ENCODE data around the gene PACS1.
A peak's percentile ranks its signal among the peaks of the same experiment; 100 is the strongest.
"Not testable (repeated sequence)": the region's sequence is repeated elsewhere in the genome, so short reads cannot be mapped to it uniquely, and the experiment has no call there.

Gene PACS1

DNA sequence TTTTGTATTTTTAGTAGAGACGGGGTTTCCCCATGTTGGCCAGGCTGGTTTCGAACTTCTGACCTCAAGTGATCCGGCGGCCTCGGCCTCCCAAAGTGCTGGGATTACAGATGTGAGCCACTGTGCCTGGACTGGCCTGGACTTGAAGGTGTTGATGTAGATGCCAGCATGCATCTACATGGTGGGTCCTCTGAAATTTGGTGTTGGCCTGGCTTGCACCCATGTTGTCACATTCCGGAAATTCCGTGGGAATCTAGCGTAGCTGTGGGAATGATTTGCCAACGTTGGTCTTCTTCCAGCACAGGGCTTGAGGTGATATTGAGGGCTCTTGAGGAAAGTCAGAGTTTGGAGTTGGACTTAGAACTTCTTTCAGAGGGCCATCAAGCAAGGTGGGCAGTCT, 6.5 kb downstream of the PACS1 start:
- DNase-seq, result no peak

DNA sequence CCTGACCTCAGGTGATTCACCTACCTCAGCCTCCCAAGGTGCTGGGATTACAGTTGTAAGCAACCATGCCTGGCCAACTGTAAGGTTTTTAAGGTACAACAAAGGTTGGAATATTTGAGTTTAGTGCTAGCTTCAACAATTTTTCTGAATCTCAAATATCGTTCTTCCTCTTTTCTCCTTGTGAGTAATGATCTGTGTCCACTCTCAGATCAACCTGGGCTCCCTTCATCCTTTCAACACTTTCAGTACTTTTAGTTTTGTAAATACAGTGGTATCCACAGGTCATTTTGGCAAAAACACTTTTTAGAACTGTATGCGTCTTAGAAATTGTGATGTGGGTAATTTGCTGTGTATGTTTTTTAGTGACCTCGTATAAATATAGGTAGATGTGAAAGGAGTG, 7.9 kb downstream of the PACS1 start:
- no peak for DNase-seq

DNA sequence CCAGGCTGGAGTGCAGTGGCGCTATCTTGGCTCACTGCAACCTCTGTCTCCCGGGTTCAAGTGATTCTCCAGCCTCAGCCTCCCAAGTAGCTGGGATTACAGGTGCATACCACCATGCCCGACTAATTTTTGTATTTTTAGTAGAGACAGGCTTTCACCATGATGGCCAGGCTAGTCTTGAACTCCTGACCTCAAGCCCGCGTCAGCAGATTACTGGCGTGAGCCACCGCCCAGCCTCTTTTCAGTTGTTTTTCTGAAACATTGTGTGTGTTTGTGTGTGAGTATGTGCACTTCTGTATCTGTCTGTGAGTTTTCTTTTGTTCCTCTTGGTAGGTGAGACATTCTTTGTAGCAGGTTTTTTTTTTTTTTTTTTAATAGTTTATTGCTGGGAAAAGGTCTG, 8.9 kb downstream of the PACS1 start:
- DNase-seq, result not testable (repeated sequence)

DNA sequence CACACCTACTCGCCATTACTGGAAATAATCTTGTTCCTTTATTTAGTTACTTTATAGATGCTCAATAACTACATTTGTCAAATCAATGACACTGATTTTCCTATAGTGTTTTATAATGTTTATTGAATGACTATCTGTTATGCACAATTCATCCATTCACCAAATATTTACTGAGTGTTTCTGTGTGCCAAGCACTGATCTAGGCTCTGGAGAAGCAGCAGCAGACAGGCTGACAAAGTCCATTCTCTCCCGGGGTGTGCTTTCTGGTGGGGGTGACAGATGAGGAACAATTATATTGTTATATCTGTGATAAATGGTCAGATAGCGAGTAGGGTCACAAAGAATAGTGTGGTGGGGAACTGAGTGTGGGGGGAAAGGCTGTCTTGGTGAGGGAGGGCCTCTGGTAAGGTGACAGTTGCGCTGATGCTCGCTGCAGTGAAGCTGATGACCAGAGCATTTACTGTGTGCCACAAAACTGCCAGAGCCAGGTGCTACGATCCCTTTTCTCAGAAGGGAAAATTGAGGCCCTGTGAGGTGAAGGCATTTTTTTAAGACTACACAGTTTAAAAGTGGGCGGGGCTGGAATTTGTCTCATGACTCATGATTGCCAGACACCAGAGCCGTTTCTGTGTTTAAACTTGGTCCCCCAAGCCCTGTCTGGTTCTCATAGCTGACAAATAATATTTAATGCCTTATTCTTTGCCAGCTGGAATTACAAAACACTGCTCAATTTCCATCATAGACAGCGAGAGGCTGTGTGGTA, 10.2 kb downstream of the PACS1 start:
- DNase-seq, result peak; percentile 60

DNA sequence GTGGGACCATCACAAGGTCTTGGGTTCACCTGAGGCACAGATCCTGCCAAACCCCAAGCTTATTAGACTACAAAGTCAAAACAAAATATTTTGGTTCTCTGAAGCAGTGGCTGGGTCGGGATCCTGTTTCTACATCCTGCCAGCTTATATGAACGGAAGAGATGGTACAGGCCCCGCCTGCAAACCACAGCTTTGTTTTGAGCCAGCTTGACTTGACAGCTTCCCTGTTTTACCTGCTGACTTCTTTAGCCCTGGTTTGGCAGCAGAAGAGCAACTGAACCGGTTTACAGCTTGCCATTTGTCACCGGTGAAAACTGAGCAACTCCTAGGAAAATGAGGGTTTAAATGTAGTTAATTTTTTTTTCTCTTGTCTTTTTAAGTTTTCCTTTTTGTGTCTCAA, 11.4 kb downstream of the PACS1 start:
- peak; percentile 77 for DNase-seq

DNA sequence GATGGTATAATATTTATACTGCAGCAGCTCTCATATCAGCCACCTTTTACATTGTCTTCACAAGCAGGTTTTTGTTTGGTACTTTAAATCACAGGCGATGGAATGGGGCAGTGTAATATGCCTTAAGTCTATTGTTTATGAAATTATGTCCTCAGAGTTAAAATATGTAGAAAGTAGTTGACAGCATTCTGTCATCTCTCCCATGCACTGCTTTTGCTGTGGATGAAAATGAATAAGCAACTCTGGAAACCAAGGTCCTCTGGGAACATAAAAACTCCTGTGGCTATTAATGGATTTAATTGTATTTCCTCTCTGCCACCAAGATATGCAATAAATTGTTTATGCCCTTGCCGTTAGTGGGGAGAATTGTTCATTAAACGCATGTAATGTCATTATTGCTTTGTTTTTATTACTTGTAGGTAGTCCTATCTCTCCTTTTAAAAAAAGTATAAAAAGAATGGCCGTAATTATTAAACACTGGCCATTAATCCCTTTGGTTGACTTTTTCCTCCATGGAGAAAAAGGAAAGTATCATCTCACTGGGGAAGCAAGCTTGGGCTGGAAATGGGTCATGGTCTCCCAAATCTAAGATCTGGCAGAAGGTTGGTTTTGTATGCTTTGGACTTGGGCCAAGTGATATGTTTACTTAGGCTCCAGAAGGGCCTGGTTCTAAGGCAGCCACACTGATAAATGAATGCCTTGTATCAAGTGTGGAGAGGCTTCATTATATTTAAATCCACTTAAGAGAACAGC, 13.1 kb downstream of the PACS1 start:
- no peak for DNase-seq

DNA sequence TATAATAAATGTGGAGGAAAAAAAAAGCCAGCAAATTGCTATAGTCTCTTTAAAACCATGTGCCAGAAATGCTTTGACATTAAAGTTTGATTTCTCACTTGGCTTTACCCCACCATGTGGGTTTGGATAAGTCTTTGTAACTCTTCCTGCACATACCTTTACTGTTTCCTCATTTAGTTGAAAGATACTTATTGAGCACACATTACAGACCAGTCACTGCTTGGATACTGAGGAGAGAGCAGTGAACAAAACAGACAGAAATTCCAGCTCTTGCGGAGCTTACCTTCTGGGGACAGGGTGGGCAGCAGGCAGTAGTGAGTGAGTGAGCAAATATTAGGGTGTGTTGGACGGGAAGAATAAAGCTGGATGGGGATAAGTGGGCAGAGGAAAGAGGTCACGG, 13.7 kb downstream of the PACS1 start:
- DNase-seq, result no peak

DNA sequence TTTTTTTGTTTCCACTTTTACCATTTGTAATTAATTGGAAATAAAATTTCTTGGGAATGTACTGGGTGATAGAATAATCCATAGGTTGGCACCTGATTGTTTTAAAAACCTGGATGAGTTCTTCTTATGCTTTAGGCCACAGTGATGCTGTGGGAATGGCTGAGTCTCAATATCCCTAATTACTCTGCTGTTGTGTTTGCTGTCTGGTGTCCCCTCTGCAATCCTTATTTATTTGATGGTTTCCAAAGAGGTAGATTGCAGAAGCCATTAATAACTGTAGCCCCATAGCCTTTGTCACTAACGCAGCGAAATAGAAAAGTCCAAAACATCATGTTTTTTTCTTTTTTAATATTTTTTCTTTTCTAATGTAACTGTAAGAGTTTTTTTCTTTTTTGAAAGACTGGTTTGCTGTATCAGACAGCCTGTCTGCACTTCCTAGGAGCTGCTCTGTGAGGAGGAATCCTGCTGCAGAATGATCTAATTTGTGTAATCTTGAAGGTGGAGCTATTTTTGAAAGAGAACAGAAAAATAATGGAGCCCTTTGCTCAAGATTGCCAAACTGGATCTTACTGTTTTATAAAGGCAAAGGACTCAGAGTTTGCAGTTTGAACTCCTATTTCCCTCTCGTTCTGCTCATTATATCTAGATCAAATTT, 14.9 kb downstream of the PACS1 start:
- DNase-seq, result no peak

DNA sequence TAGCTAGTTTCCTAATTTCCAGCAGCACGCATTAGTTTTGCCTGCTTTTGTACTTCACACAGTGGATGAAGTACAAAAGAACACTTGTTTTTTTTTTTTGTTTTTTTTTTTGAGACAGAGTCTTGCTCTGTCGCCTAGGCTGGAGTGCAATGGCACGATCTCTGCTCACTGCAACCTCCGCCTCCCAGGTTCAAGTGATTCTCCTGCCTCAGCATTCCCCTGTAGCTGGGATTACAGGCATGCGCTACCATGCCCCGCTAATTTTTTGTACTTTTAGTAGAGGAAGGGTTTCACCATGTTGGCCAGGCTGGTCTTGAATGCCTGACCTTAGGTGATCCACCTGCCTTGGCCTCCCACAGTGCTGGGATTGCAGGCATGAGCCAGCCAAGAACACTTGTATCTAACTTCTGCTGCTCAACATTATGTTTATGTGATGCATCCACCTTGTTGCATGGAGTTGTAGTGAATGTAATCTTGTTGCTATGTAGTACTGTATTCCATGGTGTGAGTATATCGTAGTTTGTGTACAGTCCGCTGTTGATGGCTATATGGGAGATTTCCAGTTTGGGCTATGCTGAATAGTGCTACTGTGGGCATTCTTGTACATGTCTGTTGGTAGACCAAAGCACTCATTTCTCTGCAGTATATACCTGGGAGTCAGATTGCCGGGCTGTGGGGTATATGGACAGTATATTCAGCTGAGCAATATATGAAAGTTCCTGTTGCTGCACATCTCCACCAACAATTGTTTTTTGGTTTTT, 17.3 kb downstream of the PACS1 start:
- DNase-seq, result no peak

DNA sequence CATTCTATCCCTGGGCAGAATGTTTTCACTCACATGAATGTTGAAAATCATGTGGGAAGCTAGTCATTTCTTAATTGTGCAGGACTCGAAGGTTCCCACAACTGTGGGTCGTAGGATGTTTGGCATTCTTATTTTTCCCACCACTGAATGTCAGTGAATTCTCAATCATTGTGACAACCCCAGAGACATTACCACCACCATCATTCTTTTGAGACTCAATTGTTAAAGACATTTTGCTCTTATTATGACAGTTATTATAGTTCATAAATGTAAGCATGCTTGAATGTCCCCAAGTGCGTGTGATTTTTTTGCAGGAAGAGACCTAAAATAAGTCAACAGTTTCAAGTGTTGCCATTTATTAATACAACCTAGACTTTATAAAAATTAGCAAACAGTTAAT, 19.0 kb downstream of the PACS1 start:
- DNase-seq, result no peak

DNA sequence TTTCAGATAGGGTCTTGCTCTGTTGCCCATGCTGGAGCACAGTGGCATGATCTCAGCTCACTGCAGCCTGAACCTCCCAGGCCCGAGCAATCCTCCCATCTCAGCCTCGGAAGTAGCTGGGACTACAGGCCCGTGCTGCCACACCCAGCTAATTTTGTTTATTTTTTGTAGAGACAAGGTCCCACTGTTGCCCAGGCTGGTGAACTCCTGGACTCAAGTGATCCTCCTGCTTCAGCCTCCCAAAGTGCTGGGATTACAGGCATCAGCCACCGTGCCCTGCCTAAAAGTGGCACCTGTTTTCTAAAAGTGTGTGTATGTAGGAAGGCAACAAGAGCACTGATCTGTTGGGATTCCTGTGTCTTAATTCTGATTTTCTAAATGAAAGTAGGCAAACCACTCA, 20.2 kb downstream of the PACS1 start:
- DNase-seq, result no peak

DNA sequence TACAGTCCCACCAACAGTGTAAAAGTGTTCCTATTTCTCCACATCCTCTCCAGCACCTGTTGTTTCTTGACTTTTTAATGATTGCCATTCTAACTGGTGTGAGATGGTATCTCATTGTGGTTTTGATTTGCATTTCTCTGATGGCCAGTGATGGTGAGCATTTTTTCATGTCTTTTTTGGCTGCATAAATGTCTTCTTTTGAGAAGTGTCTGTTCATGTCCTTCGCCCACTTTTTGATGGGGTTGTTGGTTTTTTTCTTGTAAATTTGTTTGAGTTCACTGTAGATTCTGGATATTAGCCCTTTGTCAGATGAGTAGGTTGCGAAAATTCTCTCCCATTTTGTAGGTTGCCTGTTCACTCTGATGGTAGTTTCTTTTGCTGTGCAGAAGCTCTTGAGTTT, 22.1 kb downstream of the PACS1 start:
- DNase-seq, result not testable (repeated sequence)

DNA sequence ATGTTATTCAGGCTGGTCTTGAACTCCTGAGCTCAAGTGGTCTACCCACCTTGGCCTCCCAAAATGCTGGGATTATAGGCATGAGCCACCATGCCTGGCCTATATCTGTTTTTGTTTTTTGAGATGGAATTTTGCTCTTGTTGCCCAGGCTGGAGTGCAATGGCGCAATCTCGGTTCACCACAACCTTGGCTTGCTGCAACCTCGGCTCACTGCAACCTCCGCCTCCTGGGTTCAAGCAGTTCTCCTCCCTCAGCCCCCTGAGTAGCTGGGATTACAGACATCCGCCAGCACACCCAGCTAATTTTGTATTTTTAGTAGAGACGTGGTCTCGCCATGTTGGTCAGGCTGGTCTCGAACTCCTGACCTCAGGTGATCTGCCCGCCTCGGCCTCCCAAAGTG, 29.7 kb downstream of the PACS1 start:
- DNase-seq, result not testable (repeated sequence)

DNA sequence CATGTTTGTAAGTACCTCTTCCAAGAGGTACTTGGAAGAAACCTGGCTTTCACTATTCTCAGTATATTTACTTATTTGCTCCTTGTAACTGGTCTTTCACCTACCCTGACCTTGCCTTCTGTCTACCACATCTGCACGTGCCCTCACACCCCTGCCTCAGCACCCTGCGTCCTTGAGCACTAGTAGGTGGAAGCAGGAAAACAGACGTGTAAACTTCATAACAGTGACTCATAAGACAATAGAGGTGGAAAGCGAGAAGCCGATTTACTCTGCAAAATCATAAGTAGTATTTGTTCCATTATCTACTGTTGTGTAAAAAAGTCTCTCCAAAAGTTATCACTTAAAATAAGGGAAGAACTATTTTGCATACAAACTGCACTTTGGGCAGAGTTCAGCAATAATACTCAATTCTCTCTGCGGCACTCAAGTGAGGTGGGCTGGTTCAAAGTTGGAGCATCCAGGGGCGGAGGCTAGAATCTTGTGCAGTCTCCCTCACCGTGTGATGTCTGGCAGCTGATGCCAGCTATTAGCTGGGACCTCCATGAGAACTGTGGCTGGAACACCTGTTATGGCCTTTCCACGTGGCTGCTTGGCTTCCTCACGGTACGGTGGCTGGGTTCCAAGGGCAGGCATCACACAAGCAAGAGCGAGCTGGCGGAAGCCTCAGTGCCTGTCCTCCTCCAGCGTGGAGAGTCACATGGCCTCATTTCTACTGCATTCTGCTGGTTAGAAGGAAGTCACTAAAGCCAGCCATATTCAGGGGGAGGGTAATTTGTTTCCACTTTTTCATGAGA, 30.4 kb downstream of the PACS1 start:
- DNase-seq, result peak; percentile 73

DNA sequence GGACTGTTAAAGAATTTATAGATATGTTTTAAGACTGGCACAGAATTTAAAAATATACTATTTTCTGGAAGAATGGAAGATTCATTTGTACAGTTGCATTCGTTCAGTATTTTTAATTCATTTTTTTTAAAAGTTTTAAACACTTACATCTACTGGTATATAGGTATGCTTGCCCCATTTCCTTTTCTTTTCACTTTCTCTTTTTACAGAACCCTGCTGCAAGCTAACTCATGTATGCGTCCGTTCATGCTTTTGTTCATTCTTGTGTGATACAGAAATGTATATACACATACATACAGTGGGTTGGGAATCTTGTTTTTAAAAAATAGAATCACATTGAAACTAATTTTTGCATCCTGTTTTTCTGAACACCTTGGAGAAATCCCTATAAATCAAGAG, 31.0 kb downstream of the PACS1 start:
- no peak for DNase-seq

DNA sequence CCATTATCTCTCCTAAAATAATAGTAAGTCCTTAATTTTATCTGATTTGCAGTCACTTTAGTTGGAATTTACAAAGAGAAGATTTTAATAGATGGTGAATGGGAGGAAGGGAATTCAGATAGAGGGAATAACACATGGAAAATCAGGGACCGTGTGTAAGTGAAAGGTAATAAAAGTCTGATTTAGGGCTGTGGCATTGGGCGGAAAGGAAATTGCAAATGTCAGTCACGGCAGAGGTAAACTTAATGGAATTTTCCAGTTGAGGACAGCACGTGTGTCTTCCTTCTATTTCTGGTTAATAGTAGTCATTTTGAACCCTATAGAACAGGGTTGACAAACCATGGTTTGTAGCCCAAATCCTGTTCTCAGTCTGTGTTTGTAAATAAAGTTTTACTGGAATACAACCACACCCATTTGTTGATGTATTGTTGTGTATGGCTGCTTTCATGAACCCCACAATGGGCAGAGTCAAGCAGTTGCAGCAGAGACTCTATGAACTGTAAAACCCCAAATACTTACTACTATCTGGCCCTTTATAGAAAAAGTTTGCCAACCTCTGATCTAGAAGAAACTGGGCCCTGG, 34.1 kb downstream of the PACS1 start:
- no peak for DNase-seq

DNA sequence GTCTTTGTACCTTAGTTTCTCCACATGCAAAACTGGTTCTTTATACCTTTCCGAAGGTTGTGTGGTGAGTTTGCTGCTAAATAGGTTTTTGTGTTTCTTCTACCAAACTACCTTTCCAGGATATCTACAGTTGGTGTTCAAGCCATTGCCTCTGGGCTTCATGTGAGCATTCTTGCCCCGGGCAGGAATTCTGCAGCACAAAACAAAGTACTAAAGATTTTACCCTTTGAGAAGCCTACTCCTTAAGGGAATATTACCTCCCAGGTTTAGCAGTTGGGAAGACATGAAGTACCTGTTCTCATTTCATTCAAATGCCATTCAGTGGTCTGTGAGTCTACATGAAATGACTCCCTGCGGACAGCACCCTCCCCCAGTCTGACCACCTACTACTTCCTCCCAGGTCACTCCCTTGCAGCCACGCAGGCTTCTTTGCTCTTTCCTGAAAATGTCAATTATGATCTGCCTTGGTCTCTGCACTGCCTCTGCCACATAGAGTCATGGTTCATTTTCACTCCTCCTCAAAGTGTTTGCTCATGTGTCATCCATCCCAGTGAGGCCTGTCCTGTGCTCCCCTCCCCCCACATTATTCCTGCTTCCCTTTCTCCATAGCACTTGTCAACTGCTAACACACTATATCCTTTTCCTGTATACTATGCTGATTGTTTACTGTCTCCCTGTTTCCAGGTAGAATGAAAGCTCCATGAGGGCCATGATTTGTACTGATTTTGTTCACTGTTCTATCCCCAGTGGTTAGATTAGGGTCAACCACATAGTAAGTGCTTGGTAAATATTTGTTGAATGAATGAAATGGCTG, 36.9 kb downstream of the PACS1 start:
- peak; percentile 38 for DNase-seq

DNA sequence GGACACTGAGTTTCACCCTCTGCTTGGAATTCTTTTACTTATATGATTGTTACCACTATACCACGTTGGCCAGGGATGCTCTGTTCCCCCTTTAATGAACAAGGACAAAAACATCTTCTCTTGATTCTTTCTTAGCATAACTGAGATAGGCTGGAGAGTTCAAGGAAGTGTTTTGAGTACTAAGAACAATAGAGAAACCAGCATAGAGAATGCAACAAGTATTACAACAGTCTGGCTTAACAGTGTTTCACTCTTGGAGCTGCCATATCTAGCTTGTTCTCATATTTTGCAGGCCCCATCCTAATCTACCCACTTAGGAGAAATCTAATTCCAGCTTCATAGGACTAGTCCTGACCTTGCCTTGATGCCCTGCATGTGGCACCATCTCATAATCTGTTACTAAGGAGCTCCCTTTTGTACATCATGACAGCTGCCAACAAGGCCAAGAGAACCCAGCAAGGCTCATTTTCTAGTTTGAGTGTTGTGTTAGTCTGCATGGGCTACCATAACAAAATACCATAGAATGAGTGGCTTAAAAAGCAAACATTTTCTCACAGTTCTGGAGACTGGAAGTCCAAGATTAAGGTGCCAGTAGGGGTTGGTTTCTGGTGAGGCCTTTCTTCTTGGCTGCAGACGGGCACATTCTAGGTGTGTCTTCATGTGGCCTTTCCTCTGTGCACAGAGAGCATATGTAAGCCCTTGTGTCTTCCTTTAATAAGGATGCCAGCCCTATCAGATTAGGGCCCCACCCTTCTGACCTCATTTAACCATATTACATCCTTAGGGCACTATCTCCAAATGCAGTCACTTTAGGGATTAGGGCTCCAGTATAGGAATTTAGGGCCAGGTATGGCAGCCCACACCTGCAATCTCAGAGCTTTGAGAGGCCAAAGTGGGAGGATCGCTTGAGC, 37.8 kb downstream of the PACS1 start:
- no peak for DNase-seq

DNA sequence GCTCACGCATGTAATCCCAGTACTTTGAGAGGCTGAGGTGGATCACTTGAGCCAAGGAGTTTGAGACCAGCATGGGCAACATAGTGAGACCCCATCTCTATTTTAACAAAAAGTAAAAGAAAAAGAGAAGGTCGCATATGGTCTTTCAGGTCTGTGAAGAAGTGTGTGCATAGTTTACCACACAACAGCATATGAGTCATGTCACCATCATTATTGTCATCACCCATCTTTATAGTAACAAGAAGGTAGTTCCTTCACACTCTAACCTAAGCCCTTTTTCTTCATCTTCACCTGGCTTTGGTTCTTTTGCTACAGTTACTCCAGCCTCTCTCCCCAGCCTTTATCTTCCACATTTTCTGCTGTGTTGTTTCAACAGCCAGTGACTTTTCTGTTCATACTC, 39.2 kb downstream of the PACS1 start:
- no peak for DNase-seq

DNA sequence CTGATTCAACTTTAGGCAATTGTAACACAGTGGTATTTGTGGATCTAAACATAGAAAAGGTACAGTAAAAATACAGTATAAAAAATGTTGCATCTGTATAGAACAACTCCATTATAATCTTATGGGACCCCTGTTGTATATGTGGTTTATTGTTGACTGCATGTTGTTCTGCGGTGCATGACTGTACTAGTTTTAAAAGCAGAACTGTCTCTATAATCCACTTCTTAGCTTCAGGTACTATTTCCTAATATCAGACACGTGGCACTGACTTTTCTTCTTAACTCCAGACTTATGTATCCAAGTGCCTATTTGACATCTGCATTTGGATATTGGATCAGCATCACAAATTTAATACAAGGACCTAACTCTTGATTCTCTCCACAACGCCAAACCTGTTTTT, 41.1 kb downstream of the PACS1 start:
- no peak for DNase-seq
